ENCODE data around the gene DYNLT4.
"Not testable (repeated sequence)": the region's sequence is repeated elsewhere in the genome, so short reads cannot be mapped to it uniquely, and the experiment has no call there.

Gene DYNLT4

DNA sequence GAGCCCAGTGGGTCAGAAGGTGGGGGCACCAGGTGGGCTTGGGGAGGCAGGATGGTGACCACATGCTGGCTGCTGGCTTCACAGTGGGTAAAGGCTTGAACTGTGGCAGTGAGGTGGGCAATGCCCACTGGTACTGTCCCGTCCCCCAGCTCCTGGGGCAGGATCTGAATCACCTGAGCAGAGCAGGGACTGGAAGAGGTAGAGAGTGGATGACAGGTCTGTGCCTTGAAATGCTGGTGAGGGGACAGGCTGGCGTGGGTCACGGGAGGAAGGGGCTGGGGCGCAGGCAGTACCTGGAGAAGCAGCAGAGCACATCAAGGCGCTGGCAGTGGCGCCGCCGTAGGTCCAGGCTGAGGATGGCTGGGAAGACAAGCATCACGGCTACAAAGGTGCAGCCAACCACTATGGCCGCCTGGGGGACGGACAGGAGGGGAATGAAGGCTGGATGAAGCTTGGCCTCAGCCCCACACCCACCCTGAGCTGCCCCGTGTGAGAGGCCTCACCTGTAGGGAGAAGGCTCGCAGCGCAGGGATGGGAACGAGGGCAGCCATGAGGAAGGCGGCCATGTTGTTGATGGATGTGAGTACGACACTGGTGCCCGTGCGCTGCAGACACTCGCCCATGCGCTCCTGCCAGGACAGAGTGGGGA, 21.0 kb upstream of the DYNLT4 start:
- DNase-seq = no peak

DNA sequence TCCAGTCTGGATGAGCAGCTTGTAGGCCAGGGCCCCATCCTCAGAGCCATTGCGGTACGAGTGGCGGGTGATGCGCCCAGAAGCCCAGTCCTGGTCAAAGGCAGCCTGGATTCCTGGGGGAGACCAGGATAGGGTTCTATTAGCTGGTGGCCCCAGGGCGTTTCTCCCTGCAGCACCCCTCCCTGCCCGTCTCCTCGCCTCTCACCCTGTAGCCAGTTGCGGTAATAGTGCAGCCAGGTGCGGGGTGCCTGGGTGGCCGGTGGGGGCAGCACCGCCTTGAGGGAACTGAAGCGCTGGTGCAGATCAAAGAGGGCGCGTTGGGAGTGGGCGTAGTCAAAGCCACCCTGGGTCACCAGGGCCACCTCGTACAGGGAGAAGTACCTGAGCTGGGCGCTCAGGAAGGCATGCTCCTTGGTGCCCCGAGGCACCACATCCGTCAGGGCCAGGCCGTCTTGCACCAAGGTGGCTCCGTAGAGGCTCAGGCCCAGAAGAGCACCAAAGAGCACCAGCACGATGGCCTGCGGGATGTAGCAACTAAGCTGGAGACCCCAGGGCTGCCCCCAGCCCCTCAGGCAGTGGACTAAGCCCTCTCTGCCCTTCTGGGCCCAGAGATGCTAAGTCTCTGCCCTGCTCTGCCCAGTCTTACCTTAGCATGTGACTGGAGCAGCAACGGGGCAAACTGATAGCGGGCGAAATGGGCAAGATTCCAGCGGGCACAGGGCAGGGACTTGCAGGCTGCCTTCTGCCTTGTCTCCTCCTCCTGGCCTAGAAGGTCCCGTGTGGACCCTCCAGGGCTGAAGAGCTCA, 20.2 kb upstream of the DYNLT4 start:
- DNase-seq = no peak

DNA sequence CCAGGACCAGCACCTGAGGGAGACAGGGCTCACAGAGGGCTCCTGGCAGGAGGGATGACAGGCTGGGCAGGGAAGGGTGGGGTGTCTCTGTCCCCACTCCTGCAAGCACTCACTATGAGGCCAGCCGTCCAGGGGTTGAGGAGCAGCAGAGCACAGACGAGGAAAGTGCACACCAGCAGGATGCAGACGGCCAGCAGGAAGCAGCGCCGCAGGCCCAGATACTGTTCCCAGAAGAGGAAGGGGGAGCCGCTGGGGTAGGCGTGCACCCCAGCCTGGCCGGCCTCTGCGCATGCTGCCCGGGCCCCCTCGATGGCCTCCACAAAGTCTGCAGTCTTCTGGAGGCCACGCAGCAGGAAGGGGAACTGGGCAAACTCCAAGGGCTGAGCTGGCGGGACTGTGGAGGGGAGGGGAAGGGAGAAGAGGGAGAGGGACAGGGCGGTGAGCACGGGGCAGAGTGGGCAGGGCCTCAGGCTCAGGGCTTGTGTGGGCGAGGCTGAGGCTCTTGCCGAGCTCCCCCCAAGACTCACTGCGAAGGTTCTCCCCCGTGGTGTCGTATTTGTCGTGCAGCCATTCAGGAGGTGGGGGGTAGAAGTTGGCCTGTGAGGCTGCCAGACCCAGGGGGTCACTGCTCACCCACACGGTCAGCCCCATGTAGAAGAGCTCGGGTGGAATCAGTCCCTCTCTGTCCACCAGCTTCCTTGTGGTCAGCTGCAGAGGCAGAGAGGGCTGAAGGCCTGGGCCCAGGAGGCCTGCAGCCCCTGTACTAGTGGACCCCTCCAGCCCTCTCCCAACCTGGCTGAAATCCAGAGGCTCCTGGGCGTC, 19.4 kb upstream of the DYNLT4 start:
- no peak for DNase-seq

DNA sequence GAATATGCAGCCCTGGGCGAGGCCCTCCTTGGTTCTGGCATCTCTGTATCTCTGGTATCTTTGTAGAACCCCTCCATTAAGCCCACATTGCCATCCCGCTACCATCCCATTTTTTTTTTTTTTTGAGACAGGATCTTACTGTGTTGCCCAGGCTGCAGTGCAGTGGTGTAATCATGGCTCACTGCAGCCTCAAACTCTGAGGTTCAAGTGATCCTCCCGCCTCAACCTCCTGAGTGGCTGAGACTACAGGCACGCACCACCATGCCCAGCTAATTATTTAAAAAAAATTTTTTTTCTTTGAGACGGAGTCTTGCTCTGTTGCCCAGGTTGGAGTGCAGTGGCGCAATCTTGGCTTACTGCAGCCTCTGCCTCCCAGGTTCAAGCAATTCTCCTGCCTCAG, 17.2 kb upstream of the DYNLT4 start:
- not testable (repeated sequence) for DNase-seq

DNA sequence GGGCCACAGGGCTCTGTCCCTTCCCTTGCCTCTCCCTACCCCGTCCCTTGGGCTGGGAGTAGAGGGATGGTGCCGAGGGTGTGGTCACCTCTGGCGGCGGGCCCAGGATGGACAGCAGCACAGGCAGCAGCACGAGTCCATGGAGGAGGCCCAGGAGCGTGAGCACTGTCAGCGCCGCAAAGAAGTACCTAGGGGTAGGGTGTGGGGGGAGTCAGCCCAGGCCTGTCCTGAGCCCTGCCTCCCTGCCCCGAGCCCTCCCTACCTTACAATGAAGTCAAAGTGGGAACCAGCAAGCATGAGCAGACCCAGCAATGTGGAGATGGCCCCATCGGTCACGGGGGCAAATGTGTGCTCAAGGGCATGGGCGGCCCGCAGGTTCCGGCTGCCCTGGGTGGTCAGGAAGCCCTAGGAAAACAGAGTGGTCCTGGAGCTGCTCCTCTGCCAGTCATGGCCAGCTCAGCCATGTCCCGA, 15.9 kb upstream of the DYNLT4 start:
- no peak for DNase-seq

DNA sequence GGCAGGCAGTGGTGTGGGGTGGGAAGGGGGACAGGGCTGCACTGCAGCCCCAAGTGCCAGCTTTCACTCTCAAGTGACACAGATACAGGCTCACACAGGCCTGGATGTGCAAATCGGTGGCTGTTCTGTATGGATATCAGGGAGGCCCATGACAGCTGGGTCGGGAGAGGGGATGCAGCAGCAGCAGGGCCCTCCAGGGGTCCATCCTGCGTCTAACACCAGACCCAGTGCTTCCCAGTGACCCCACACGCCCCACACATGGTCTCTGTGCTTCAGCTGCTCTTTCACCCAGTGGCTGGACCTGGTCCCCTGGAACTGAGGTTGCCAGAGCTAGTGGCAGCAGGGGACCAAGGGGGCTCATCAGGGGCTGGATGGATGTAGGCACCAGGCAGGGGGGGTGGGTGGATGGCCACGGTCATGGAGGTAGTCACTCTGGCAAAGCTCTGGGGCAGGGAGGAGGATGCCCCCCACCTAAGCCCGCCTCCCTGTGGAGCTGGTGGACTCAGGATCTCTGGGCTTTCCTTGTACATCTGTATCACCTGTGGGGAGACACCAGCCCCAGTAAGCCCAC, 15.1 kb upstream of the DYNLT4 start:
- DNase-seq = no peak

DNA sequence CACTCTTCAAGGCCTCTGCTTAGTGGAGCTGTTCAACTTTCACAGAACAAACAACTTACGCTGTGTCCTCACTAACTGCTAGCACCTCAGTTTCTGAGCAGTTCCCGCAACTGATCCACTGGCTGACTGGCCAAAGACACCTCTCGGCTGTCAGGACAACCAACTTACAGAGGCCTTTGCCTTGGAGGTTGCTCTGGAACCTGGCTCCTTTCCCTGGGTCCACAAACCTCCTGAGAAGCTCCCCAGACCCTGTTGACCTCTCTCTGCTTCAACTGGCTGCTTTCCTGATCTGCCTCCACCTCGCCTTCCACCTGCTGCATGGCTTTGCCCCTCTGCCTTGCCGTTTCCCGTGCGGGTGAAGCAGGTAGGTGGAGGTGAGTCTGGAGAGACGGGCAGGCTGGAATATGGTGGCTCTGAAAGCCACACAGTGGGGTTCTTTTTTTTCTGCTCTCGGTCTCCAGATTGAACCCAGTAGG, 14.1 kb upstream of the DYNLT4 start:
- DNase-seq = no peak

DNA sequence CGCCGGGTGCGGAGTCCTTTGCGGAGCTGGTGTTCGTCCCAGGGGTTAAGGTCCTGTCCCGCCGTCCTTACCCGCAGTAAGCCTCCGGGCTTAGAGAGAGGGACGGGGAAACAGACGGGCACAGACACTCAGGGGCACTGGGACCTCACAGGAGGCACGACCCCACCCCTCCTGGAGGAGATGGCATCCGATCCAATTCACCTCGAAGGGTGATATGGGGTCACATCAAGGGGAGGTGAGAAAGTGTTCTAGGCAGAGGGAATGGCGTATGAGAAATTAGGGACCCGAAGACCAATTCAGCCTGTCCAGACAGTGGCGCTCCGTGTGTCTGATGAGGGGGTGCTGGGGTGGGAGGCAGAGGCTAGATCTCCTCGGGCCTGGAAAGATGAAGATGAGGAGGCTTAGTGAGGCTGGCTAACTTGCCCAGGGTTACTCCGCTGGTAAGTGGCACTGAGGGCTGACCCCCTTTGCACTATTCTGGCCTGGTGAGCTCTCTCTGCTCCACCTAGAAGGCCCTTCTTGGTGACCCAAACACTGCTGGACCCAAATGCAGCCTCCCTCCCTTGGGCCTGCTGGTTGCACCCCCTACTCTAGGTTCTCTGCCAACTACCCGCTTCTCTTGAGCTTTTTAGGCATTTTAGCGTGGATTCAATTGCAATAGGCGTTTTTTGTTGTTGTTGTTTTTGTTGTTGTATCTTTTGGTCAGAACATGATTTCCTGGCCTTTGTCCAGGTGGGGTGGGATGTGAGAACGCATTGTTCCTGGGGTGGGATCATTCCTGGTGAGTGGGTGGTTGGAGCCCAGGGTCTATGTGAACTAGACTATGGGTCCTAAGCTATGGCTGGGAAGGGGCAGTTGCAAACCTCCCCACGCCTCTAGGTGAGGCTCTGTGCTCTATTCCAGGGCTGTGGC, 13.4 kb upstream of the DYNLT4 start:
- DNase-seq = no peak

DNA sequence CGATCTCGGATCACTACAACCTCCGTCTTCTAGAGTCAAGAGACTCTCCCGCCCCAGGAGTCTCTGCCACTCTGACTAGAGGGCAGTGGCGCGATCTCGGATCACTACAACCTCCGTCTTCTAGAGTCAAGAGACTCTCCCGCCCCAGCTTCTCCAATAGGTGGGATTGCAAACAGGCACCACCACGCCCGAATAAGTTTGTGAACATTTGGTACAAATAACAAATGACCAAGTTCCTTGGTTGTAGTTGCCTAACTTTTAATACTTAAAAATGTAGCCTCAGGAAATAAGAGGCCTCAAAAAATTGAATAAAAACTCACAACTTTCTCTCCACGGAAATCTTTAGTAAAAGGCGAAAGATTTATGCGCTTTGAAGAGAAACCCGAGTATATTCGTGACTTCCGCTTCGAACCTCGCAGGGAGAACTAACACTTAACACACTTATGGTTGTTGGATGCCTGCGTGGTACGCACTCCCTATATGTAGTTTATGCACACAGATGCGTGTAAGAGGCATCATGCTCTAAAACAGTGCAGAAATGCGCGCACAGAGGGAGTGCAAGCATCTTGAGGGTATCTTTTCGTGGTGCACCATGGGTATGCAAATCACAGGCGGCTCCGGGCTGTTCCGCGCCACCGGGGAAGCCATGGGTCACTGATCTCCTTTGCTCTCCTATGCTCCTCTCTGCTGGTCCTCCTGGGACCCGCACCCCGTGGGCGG, 12.6 kb upstream of the DYNLT4 start:
- DNase-seq = peak; percentile 97

DNA sequence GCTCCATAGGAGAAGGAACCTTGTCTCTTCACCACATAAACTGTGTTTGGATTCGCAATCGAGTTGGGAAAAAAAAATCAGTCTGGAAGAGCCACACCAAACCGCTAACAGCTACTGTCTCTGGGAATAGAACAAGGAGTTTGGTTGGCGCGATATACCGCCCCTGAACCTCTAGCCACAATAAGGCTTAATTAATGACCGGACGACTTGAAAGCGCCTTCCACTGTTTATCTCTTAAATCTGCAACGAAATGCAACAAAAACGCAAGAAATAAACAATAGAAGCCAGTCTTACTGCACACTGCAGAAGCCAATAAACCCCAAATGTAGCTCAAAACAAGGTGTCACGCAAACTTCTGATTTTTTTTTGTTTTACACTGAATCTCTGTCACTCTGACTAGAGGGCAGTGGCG, 12.1 kb upstream of the DYNLT4 start:
- no peak for DNase-seq

DNA sequence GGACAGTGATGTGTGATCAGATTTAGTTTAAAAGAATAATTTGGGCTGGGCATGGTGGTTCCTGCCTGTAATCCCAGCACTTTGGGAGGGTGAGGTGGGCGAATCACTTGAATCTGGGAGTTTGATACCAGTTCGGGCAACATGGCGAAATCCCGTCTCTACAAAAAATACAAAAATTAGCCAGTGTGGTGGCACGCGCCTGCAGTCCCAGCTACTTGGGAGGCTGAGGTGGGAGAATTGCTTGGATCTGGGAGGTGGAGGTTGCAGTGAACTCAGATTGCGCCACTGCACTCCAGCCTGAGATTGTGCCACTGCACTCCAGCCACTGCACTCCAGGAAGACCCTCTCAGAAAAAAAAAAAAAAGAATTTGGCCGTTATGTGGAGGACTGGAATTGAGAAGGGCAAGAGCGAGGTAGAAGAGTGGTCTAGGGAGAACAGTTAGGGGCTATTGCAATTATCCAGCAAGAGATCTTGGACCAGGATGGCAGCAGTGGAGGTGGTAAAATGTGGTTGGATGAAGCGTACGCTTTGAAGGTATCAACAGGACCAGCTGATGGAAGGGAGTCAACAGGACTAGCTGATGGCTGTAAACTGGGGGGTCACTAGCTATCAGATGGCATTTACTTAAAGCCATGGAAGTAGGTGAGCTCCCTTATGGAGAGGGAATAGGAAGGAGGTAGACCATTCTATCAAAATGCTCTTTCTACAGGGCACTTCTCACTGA, 10.8 kb upstream of the DYNLT4 start:
- no peak for DNase-seq

DNA sequence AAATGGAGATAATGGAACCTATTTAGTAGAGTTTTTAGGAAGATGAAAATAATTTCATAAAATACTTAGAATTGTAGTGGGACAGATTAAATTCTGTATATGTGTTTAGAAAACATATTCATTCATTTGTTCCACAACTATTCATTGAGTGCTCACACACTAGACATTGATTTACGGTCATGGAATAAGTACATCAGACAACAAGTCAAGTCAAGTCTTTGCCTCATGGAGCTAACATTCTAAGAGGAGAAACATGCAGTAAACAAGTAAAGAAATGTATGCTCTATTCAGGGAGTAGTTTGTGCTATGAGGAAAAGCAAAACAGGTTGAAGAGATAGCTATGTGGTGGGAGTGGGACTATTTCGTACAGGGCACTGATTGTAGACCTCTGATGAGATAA, 10.2 kb upstream of the DYNLT4 start:
- no peak for DNase-seq

DNA sequence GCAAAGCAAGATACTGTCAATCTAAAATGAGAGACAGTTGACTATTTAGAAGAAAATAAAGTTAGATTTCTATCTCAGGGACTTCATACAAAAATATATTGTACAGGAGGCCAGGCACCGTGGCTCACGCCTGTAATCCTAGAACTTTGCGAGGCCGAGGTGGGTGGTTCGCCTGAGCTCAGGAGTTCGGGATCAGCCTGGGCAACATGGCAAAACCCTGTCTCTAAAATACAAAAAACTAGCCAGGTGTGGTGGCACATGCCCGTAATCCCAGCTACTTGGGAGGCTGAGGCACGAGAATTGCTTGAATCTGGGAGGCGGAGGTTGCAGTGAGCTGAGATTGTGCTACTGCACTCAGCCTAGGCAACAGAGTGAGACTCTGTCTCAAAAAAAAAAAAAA, 8.8 kb upstream of the DYNLT4 start:
- DNase-seq = not testable (repeated sequence)

DNA sequence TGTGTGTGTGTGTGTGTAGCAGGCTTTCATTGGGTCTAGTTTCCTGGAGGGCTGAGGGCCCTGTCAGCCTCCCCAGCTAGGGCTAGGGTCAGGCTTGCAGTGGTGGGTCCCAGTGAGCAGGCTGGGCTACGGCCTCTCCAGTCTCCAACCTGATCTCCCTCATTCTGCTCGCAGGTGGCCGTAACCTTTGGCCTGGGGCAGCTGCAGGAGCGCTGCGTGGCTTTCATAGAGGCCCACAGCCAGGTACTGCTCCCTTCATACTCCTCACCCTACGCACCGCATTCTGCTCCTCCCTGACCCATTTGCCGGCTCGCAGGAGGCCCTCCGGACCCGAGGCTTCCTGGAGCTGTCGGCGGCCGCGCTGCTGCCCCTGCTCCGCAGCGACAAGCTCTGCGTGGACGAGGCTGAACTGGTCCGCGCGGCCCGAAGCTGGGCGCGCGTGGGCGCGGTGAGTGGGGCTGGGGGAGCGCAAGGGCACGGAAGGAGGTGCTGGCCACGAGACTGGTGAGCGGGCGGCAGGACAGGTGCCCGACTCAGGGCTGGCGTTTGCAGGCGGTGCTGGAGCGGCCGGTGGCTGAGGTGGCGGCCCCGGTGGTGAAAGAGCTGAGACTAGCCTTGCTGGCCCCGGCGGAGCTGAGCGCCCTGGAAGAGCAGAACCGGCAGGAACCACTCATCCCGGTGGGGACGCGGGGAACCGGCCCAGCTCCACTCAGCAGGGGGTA, 5.8 kb upstream of the DYNLT4 start:
- DNase-seq = no peak

DNA sequence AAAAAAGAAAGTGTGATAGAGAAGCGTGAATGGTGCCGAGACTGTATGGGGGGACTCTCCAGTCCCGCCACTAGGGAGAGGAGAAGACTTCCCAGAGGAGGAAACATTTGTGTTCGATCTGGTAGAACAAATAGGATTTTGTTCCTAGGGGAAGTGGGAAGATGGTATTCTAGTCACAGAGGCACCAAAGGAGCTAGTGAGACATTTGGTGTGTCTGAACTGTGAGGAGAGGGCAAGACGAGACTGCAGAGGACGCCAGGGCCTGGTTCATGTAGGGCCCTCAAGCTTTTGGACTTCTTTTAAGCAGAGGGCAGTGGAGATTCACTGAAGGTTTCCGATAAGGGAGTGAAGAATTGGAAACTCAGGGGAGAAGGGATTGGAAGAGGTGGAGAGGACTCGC, 4.1 kb upstream of the DYNLT4 start:
- DNase-seq = no peak

DNA sequence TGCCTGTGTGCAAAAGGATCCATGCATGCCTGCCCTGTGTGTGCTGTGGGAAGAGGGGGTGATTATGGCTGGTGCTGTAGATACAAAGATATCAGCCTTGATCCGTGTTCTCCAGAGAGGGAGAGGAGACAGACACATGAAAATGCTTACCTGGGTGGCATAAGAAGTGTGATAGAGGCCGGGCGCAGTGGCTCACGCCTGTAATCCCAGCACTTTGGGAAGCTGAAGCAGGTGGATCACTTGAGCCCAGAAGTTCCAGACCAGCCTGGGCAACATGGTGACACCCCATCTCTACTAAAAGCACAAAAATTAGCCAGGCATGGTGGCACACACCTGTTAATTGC, 3.6 kb upstream of the DYNLT4 start:
- not testable (repeated sequence) for DNase-seq

DNA sequence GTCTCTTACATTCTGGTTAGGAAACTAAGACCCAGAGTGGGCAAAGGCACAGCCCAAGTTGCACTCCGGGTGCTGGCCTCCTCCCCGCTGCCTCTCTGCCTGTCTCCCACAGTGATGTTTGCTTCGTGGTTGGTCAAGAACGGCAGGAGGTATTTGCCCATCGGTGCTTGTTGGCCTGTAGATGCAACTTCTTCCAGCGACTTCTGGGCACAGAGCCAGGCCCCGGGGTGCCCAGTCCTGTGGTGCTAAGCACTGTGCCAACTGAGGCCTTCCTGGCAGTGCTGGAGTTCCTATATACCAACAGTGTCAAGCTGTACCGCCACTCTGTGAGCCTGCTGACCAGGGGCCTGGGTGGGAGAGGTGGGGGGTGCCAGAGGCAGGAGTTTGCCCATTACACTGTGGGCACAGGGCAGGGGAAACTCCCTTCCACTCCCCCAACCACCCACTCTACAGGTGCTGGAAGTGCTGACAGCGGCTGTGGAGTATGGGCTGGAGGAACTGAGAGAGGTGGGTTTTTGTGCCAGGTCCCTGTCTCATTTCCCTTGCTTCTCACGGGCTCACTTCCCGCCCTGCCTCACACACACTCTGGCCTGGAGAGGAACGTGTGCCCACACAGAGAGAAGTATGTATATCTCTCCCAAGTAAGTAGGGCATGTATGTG, 3.1 kb upstream of the DYNLT4 start:
- DNase-seq = peak; percentile 50

DNA sequence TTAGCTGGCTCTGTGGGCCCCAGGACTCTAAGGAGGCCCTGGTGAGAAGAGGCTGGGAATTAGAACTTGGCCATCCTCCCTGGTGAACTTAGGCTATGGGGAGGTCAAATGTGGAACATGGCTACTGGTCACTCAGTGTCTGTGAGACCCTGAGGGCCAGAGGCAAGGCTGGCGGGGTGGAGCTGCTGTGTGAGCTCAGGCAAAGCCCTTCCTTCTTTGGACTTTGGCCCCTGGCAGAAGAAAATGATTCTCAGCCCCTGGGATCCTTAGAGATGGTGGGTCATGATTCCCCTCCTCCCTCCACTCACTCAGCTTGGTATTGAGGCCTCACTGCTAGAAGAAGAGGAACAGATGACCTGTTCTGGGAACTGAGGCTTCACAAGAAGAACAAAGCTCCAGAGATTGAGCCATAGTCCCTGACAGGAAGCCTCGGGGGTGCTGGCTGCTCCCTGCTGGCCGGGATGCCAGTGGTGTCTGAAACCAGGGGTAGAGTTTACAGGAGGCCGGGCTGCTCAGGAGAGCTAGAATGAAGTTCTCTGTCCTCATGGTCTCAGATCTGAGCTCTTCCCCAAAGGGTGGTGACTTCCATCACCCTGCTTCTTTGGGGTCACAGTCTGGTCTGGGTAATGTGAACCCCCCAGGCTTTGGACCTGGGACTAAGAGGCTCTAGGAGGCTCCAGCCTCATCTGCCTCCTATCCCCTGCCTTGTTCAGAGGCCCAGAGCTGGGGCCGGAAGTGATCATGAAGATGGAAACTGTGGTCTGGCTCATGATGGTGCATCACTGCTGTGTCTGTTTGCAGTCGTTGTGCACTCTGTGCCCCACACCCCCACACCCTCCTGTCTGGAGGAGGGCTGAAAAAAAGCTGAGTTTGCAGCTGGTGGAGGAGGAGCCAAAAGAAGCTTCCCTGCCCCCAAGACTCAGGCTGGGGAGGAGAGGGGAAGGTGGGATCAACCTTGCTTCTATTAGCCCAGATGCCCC, 2.1 kb upstream of the DYNLT4 start:
- peak; percentile 97 for DNase-seq

Measured in activated CD4-positive, alpha-beta T cell treated with anti-CD3 and anti-CD28 coated beads, Interleukin-10, Interleukin-2, amounts not matched to agents 100 ng/mL and 50 ng/mL, durations not matched to agents 16 hours and 8 hours (primary cell).